Measurements from ENCODE around the gene ACSL3.
"Not testable (repeated sequence)": the region's sequence is repeated elsewhere in the genome, so short reads cannot be mapped to it uniquely, and the experiment has no call there.

The ACSL3 gene

DNA sequence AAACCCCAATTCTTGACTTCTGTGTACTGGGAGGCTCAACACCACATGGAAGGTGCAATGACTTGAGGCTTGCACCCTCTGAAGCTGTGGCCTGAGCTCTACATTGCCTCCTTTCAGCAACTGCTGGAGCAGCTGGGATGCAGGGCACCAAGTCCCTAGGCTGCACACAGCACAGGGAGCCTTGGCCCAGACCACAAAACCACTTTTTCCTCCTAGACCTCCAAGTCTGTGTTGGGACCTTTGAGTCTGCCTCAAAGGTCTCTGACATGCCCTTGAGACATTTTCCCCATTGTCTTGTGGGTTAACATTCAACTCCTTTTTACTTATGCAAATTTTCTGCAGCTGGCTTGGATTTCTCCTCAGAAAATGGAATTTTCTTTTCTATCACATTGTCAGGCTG, 128.6 kb downstream of the ACSL3 start:
- TF ChIP-seq, protein P1, sequence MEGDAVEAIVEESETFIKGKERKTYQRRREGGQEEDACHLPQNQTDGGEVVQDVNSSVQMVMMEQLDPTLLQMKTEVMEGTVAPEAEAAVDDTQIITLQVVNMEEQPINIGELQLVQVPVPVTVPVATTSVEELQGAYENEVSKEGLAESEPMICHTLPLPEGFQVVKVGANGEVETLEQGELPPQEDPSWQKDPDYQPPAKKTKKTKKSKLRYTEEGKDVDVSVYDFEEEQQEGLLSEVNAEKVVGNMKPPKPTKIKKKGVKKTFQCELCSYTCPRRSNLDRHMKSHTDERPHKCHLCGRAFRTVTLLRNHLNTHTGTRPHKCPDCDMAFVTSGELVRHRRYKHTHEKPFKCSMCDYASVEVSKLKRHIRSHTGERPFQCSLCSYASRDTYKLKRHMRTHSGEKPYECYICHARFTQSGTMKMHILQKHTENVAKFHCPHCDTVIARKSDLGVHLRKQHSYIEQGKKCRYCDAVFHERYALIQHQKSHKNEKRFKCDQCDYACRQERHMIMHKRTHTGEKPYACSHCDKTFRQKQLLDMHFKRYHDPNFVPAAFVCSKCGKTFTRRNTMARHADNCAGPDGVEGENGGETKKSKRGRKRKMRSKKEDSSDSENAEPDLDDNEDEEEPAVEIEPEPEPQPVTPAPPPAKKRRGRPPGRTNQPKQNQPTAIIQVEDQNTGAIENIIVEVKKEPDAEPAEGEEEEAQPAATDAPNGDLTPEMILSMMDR (IDR thresholded peaks at IDR 0.05; ENCODE audit: low read depth, low read length, missing control alignments): no peak
- no peak for DNase-seq (ENCODE audit: low read depth)
- H3K4me3 ChIP-seq (ENCODE audit: low read depth, low read length): no peak overlapping the region
- in situ Hi-C loops (cut with HindIII; ENCODE audit: low sequenced_read_pairs): no loop called here

DNA sequence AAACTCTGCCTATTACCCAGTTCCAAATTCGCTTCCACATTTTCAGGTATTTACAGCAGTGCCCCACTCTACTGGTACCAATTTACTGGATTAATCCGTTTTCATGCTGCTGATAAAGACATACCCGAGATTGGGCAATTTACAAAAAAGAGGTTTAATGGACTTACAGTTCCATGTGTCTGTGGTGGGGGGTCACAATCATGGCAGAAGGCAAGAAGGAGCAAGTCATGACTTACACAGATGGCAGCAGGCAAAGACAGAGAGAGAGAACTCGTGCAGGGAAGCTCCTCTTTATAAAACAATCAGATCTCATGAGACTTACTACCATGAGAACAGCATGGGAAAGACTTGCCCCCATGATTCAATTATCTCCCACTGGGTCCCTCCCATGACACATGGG, 129.4 kb downstream of the ACSL3 start:
- in situ Hi-C loops (cut with HindIII; ENCODE audit: low sequenced_read_pairs); DNase-seq (ENCODE audit: low read depth): not testable (repeated sequence)

DNA sequence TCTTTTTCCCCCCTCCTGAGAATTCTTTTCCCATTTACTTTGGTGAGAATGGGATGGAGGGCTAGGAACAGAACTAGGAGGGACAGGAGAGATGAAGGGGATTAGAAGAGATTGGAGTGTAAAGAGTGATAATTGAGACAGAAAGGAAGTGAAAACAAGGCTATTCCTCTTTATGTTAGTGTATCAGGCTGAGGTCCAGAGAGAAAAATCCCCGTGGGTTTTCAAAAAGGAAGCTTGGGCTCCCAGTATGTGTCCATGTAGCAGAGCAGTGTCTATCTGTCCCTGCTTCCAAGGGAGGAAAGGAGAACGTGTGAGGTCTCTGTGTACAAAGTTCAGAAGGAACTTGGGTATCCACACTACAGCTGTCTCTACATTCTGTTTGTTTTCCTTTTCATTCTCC, 131.3 kb downstream of the ACSL3 start:
- no peak overlapping the region for H3K4me3 ChIP-seq (ENCODE audit: low read depth, low read length)
- DNase-seq (ENCODE audit: low read depth): no peak
- TF ChIP-seq, protein P1 (IDR thresholded peaks at IDR 0.05; ENCODE audit: low read depth, low read length, missing control alignments): no peak
- in situ Hi-C loops (cut with HindIII; ENCODE audit: low sequenced_read_pairs): no loop called here

More for the DNA sequence above, 129.4 kb downstream of the ACSL3 start:
- not testable (repeated sequence) for H3K4me3 ChIP-seq (ENCODE audit: low read depth, low read length)
